HCT116 (cell line): Measurements from ENCODE around the gene PLCL2.

ENCODE experiments used
- TF ChIP-seq, protein P1 (sequence below): IDR thresholded peaks from 2 replicates; pipeline ENCODE4 v1.6.1; 2012; ENCODE audit warnings: low read depth
- TF ChIP-seq, protein P2 (sequence below), 3 experiments: fragments of 200-600 bp in 1 of 3; sonication (generic) in 1 of 3; IDR thresholded peaks in 2 of 3; conservative IDR thresholded peaks in 1 of 3; 2 replicates each; pipeline ENCODE4 v1.5.1; 2012 to 2017; ENCODE audit warnings: low read depth in 2 of 3, low read length in 2 of 3, antibody characterized with exemption in 1 of 3, borderline replicate concordance in 1 of 3, control low read depth in 1 of 3, mild to moderate bottlenecking in 1 of 3, mixed read lengths in 1 of 3, mixed run types in 1 of 3, moderate library complexity in 1 of 3; ENCODE audit not compliant: insufficient read depth in 1 of 3

DNA sequence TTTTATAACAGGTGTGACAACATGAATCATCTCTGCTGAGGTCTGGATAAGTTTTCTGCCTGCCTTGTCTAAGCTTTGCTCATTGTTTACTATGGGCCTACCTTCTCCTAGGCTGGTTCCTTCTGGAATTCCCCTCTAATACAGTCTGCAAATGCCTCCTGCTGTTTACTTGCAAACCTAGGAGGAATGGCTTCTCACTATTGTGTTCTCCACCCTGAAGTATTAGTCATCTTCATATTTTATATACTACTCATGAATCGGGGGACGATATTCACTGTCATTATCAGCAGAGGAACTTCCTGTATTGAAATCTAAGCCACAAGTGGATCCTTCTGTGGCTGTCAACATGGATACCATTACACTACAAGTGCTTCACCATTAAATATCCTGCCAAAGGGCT, 154.8 kb downstream of the PLCL2 start:
- TF ChIP-seq, protein P1, sequence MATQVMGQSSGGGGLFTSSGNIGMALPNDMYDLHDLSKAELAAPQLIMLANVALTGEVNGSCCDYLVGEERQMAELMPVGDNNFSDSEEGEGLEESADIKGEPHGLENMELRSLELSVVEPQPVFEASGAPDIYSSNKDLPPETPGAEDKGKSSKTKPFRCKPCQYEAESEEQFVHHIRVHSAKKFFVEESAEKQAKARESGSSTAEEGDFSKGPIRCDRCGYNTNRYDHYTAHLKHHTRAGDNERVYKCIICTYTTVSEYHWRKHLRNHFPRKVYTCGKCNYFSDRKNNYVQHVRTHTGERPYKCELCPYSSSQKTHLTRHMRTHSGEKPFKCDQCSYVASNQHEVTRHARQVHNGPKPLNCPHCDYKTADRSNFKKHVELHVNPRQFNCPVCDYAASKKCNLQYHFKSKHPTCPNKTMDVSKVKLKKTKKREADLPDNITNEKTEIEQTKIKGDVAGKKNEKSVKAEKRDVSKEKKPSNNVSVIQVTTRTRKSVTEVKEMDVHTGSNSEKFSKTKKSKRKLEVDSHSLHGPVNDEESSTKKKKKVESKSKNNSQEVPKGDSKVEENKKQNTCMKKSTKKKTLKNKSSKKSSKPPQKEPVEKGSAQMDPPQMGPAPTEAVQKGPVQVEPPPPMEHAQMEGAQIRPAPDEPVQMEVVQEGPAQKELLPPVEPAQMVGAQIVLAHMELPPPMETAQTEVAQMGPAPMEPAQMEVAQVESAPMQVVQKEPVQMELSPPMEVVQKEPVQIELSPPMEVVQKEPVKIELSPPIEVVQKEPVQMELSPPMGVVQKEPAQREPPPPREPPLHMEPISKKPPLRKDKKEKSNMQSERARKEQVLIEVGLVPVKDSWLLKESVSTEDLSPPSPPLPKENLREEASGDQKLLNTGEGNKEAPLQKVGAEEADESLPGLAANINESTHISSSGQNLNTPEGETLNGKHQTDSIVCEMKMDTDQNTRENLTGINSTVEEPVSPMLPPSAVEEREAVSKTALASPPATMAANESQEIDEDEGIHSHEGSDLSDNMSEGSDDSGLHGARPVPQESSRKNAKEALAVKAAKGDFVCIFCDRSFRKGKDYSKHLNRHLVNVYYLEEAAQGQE: no peak
- TF ChIP-seq, protein P2, sequence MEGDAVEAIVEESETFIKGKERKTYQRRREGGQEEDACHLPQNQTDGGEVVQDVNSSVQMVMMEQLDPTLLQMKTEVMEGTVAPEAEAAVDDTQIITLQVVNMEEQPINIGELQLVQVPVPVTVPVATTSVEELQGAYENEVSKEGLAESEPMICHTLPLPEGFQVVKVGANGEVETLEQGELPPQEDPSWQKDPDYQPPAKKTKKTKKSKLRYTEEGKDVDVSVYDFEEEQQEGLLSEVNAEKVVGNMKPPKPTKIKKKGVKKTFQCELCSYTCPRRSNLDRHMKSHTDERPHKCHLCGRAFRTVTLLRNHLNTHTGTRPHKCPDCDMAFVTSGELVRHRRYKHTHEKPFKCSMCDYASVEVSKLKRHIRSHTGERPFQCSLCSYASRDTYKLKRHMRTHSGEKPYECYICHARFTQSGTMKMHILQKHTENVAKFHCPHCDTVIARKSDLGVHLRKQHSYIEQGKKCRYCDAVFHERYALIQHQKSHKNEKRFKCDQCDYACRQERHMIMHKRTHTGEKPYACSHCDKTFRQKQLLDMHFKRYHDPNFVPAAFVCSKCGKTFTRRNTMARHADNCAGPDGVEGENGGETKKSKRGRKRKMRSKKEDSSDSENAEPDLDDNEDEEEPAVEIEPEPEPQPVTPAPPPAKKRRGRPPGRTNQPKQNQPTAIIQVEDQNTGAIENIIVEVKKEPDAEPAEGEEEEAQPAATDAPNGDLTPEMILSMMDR (IDR thresholded peaks at IDR 0.05 in 2 of 3, conservative IDR thresholded peaks at IDR 0.05 in 1 of 3; ENCODE audit: borderline replicate concordance in 1 of 3, insufficient read depth in 1 of 3, low read depth in 2 of 3, low read length in 2 of 3): 0 out of 6 replicates have a peak, but pooled peaks of 1 of the 3 experiments have one; percentile 21
